Measurements from ENCODE around the gene DYRK1A.

Gene DYRK1A

GRCh38 chr21:37416914-37417313, 50.3 kb downstream of the DYRK1A start:
- no peak for DNase-seq (ENCODE audit: low read depth in 3 of 3)

GRCh38 chr21:37419228-37419906, 52.8 kb downstream of the DYRK1A start:
- no peak for DNase-seq (ENCODE audit: low read depth in 3 of 3)

- DNase-seq (ENCODE audit: low read depth in 3 of 3), result no peak
These were observed 54.7 kb downstream of the DYRK1A start for GRCh38 chr21:37421306-37421705.

- no peak for DNase-seq (ENCODE audit: low read depth in 3 of 3)
These were observed 55.8 kb downstream of the DYRK1A start for GRCh38 chr21:37422382-37422781.

DNA sequence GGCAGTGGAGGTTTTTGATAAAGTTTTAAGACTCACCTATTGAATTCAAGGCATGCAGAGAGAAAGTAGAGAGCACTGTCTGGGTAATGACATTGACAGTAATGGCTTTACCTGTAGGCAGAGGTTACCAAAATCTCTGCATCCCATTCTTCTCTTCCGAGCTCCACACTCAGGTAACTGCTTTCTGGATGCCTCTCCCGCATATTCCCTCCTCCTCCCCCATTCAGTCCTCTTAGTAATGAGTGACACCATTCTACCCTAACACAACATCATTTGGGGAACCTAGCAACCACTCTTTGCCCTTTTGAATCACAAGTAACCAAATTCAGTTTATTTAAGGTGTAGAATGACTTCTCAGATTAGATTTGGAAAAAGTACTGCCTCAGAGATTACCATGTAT, 56.5 kb downstream of the DYRK1A start:
- DNase-seq (ENCODE audit: low read depth in 3 of 3), result no peak

GRCh38 chr21:37424396-37424795, 57.8 kb downstream of the DYRK1A start:
- DNase-seq (ENCODE audit: low read depth in 3 of 3), result no peak

GRCh38 chr21:37425001-37425400, 58.4 kb downstream of the DYRK1A start:
- no peak for DNase-seq (ENCODE audit: low read depth in 3 of 3)

DNA sequence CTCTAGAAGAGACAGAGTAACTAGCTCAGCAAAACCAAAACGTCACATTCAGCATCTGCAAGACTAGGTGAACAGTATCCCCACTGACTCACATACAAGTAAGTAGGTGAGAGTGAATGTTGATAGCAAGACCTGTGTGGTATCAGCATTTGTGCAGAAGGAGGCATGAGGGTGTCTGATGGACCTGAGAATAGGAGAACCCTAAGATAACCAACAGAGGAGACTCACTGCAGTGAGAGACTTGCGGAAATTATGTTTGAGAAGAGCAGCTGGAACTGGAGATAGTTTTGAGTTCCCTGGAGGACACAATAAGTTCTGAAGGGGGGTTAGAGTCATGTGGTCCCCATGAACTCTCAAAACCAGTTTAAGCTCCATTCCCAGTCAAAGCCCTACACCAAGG, 59.1 kb downstream of the DYRK1A start:
- no peak for DNase-seq (ENCODE audit: low read depth in 3 of 3)

GRCh38 chr21:37427221-37427620, 60.6 kb downstream of the DYRK1A start:
- no peak for DNase-seq (ENCODE audit: low read depth in 3 of 3)

- no peak for DNase-seq (ENCODE audit: low read depth in 3 of 3)
These were observed 62.8 kb downstream of the DYRK1A start for GRCh38 chr21:37429356-37429755.

DNA sequence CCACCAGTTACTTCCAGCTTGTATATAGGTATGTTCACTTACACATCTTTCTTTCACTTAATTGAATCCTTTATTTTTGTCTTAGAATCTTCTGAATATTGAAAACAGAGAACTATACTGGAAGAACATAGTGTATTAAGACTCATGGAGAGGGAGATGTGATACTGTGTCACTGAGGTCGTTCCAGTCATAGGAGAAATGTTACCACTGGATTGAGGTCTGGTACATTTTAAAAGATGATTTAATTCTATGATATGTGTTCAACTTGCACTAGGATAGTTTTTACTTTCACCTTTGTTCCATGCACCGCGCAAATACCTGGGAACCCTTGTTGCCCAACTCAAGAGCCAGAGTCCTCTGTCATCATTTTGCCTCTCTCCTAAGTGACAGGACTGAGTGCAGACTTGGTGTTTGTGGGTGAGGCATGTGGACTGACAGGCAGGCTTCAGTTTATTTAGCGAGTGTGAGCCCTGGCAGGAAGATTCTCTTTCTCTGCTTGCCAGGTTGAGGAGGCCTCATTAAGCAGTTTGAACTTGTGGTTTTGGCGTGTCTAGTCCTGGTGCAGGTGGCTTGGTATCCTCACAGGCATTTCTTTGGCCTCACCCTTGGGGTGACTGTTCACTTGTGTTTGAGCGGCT, 63.7 kb downstream of the DYRK1A start:
- no peak for DNase-seq (ENCODE audit: low read depth in 3 of 3)

DNA sequence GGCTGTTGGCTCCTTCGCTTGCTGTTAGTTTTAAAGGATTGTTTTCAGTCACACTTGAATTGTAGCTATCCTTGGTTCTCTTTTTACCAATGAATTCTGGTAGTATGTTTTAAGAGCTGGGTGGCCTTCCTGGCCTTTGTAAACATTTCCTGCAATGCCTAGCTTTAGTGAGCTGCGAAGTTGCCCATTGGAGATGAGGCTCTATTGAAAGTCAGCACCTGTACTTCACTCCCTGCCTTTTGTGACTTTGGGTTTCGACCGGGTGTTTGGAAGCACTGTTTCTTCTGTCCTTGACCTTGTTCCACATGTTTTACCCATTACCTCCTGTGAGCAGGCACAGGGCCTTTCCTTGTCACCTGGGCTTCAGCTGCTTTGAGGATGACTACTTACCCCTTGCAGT, 64.7 kb downstream of the DYRK1A start:
- DNase-seq (ENCODE audit: low read depth in 3 of 3), result no peak

GRCh38 chr21:37432710-37433455, 66.3 kb downstream of the DYRK1A start:
- DNase-seq (ENCODE audit: low read depth in 3 of 3), result no peak

GRCh38 chr21:37433456-37433840, 66.9 kb downstream of the DYRK1A start:
- DNase-seq (ENCODE audit: low read depth in 3 of 3), result no peak

GRCh38 chr21:37435120-37435519, 68.5 kb downstream of the DYRK1A start:
- no peak for DNase-seq (ENCODE audit: low read depth in 3 of 3)

DNA sequence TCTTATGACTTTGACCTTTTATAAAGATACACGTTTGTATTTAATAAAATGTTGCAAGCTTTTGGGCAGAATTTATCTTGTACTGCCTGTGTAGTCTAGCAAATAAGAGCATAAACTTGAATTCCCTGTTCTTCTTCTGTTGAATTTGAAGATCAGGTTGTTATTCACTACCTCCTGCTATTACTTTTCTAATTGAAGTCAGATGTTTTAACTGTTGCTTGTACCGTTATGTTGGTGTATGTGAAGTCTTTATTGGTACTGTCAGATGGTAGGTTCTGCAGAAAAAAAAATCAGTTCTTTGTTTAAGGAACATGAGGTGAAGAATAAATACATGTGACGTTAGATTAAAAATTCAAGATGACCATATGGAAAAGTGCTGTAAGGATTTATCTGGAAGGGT, 69.1 kb downstream of the DYRK1A start:
- no peak for DNase-seq (ENCODE audit: low read depth in 3 of 3)

DNA sequence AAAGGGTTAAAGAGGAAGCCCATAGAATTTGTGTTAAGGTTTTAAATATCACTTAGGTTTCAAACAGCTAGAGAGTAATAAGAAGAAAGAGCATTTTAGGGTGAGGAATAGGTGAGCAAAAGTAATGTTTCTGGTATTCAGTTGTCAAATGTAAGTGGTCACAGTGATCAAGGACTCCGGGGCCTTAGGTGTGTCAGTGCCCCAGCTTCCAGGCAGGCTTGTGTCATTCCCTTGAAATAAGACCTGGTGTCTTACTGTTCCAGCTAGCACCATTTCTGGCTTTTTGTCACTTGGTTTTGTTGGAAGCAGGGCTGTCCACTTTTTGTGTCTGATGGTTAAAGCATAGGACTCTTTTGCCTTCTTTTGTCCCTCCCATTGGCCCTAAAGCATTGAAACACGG, 69.6 kb downstream of the DYRK1A start:
- DNase-seq (ENCODE audit: low read depth in 3 of 3), result no peak

DNA sequence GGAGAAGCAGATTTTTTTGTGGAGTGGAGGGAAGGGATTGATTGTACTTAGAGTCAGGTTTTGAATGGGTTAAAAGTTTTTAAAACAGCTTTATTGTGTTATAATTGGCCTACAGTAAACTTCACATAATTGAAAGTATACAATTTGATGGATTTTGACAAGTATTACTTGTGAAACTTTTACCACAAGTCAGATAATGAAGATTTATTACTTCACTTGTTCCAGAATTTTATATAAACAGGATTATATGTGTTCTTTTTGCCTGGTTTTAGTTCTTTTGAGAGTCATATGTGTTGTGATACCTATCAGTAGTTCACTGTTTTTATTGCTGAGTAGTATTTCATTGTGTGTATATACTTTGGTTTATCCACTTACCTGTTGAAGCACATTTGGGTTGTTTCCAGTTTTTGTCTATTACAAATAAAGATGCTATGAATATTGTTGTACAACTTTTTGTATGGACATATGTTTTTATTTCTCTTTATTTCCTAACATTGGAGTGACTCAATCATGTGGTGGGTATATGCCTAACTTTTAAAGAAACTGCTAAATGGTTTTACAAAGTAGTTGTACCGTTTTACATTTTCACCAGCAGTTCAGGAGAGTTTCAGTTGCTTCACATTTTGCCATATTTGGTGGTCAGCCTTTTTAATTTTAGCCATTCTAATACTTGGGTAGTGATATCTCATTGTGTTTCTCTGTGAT, 71.0 kb downstream of the DYRK1A start:
- no peak for DNase-seq (ENCODE audit: low read depth in 3 of 3)

DNA sequence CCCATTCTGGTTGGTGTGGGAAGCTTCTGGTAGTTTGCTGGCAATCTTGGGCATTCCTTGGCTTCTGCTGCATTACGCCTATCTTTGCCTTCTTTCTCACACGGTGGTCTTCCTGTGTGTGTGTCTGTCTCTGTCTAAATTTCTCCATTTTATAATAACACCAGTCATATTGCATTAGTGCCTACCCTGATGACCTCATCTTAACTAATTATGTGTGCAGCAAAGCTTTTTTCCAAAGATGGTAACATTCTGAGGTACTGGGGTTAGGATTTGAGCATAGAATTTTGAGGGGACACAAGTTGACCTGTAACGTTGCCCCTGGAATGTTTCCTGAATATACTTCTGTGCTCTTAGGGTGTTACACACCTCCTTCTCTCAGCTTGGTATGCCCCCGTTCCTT, 77.1 kb downstream of the DYRK1A start:
- DNase-seq (ENCODE audit: low read depth in 3 of 3), result no peak

GRCh38 chr21:37445228-37445627, 78.7 kb downstream of the DYRK1A start:
- DNase-seq (ENCODE audit: low read depth in 3 of 3), result no peak

DNA sequence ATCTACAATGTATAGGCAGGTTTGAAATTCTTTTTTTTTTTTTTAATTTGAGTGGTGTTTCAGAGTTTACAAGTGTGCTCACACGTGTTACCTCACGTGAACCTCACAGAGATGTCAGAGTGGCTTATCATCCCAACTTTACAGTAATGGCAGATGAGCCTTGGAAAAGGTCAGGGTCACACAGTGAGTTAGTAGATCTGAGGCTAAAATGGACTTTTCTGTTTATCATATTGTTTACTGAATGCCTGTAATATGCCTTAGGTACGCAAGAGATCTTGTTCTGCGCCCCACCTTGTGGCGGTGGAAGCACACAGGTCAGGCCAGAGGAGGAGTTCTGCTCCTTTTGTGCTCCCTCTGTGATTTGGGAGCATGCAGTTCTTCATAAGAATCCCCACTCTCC, 80.0 kb downstream of the DYRK1A start:
- no peak for DNase-seq (ENCODE audit: low read depth in 3 of 3)

GRCh38 chr21:37447288-37447936, 80.8 kb downstream of the DYRK1A start:
- no peak for DNase-seq (ENCODE audit: low read depth in 3 of 3)

Data from stimulated activated CD4-positive, alpha-beta T cell treated with anti-CD3 and anti-CD28 coated beads, TNF-alpha, amount 100 ng/mL, for 48 hours (primary cell).